ENCODE results near the gene CHD2. TPM values are rescaled to one million over a fixed set of nuclear protein-coding genes. Genes with fewer than 3 reads are reported as not detected.

The CHD2 gene
- polyA plus RNA-seq, 1 experiment: 38.2 TPM

- Histone ChIP-seq H3K4me3 (ENCODE audit: low read depth, low read length) (no peak overlapping the region), H3K36me3 (ENCODE audit: control insufficient read depth, insufficient read depth, low read length) (no peaks in the 10 kb centered on the region), H3K27me3 (ENCODE audit: control insufficient read depth, insufficient read depth, low read length) (no peaks in the 10 kb centered on the region)
- TF ChIP-seq CTCF (IDR thresholded peaks at IDR 0.05; ENCODE audit: insufficient read depth, low read depth, low read length): no peak
- POLR2A ChIA-PET: no interaction called here
- CTCF ChIA-PET: interaction anchor here (1.0 to 2.0 kb wide), 2 partner anchors 10 to 15 kb away, joined by 3 to 7 read pairs; no protein-coding TSS in a partner anchor
- DNase-seq (ENCODE audit: low read depth): no peak
Measured at GRCh38 chr15:93045191-93045785, 145.2 kb downstream of the CHD2 start.

GRCh38 chr15:93046120-93046519, 146.0 kb downstream of the CHD2 start:
- ChIA-PET CTCF (interaction anchor here (1.0 to 2.0 kb wide), 2 partner anchors 11 to 16 kb away, joined by 3 to 7 read pairs; no protein-coding TSS in a partner anchor), POLR2A (no interaction called here)
- Histone ChIP-seq H3K4me3 (ENCODE audit: low read depth, low read length) (no peak overlapping the region), H3K36me3 (ENCODE audit: control insufficient read depth, insufficient read depth, low read length) (no peaks in the 10 kb centered on the region), H3K27me3 (ENCODE audit: control insufficient read depth, insufficient read depth, low read length) (no peaks in the 10 kb centered on the region)
- no peak for DNase-seq (ENCODE audit: low read depth)
- no peak for TF ChIP-seq CTCF (IDR thresholded peaks at IDR 0.05; ENCODE audit: insufficient read depth, low read depth, low read length)

- no peak for DNase-seq (ENCODE audit: low read depth)
- Histone ChIP-seq H3K27me3 (ENCODE audit: control insufficient read depth, insufficient read depth, low read length) (no peaks in the 10 kb centered on the region), H3K36me3 (ENCODE audit: control insufficient read depth, insufficient read depth, low read length) (no peaks in the 10 kb centered on the region), H3K4me3 (ENCODE audit: low read depth, low read length) (no peak overlapping the region)
- TF ChIP-seq CTCF (IDR thresholded peaks at IDR 0.05; ENCODE audit: insufficient read depth, low read depth, low read length): no peak
- POLR2A ChIA-PET: no interaction called here
- CTCF ChIA-PET: interaction anchor here (0.9 to 2.0 kb wide), 3 partner anchors 9 to 17 kb away, joined by 3 to 7 read pairs (median 3); no protein-coding TSS in a partner anchor
Measured at GRCh38 chr15:93046721-93047120, 146.6 kb downstream of the CHD2 start.

GRCh38 chr15:93047621-93048425, 147.7 kb downstream of the CHD2 start:
- no peak for DNase-seq (ENCODE audit: low read depth)
- ChIA-PET POLR2A (no interaction called here), CTCF (interaction anchor here (0.8 to 1.1 kb wide), 3 partner anchors 10 to 1072 kb away, joined by 3 to 5 read pairs (median 3); no protein-coding TSS in a partner anchor)
- H3K4me3 ChIP-seq (ENCODE audit: low read depth, low read length): no peak overlapping the region
- TF ChIP-seq CTCF (IDR thresholded peaks at IDR 0.05; ENCODE audit: insufficient read depth, low read depth, low read length): no peak
- H3K27me3 ChIP-seq (ENCODE audit: control insufficient read depth, insufficient read depth, low read length): no peaks in the 10 kb centered on the region
- H3K36me3 ChIP-seq (ENCODE audit: control insufficient read depth, insufficient read depth, low read length): no peaks in the 10 kb centered on the region

GRCh38 chr15:93048426-93048721, 148.2 kb downstream of the CHD2 start:
- ChIA-PET POLR2A (no interaction called here), CTCF (interaction anchor here (0.8 to 2.1 kb wide), 2 partner anchors 18 to 1072 kb away, joined by 5 read pairs; no protein-coding TSS in a partner anchor)
- H3K4me3 ChIP-seq (ENCODE audit: low read depth, low read length): no peak overlapping the region
- DNase-seq (ENCODE audit: low read depth): no peak
- no peaks in the 10 kb centered on the region for H3K27me3 ChIP-seq (ENCODE audit: control insufficient read depth, insufficient read depth, low read length)
- no peaks in the 10 kb centered on the region for H3K36me3 ChIP-seq (ENCODE audit: control insufficient read depth, insufficient read depth, low read length)
- TF ChIP-seq CTCF (IDR thresholded peaks at IDR 0.05; ENCODE audit: insufficient read depth, low read depth, low read length): no peak

All from BJ (cell line).